Neural cell (in vitro differentiated cells): ENCODE measurements around the gene ARPC5.

ENCODE experiments used
- EP300 ChIP-seq: fragments of 450-650 bp; conservative IDR thresholded peaks from 2 replicates; pipeline ENCODE4 v1.6.1; 2014; ENCODE audit warnings: antibody characterized with exemption, mild to moderate bottlenecking, moderate library complexity; ENCODE audit not compliant: poor library complexity, severe bottlenecking
- EZH2 ChIP-seq: fragments of 200-600, 300-800 bp; shearing (Covaris generic), sonication (generic); IDR thresholded peaks from 2 replicates; pipeline ENCODE4 v1.6.1; 2014; ENCODE audit warnings: antibody characterized with exemption, low read length, borderline replicate concordance, mild to moderate bottlenecking; ENCODE audit not compliant: insufficient read depth, poor library complexity, severe bottlenecking
- MXI1 ChIP-seq: fragments of 450-650 bp; conservative IDR thresholded peaks from 2 replicates; pipeline ENCODE4 v1.6.1; 2014; ENCODE audit warnings: antibody characterized with exemption, mild to moderate bottlenecking; ENCODE audit not compliant: poor library complexity, severe bottlenecking
- POLR2AphosphoS5 ChIP-seq: IDR thresholded peaks from 2 replicates; pipeline ENCODE4 v1.6.1; 2012
- RAD21 ChIP-seq: fragments of 450-650 bp; conservative IDR thresholded peaks from 2 replicates; pipeline ENCODE4 v1.6.1; 2014; ENCODE audit warnings: antibody characterized with exemption, mild to moderate bottlenecking, moderate library complexity
- SMC3 ChIP-seq: fragments of 450-650 bp; conservative IDR thresholded peaks from 2 replicates; pipeline ENCODE4 v1.6.1; 2014; ENCODE audit warnings: antibody characterized with exemption, mild to moderate bottlenecking, moderate library complexity; ENCODE audit not compliant: poor library complexity
- TAF1 ChIP-seq: IDR thresholded peaks from 2 replicates; pipeline ENCODE4 v1.6.1; 2012; ENCODE audit warnings: low read depth
- TF ChIP-seq, protein P1 (sequence below): fragments of 450-650 bp; IDR thresholded peaks from 2 replicates; pipeline ENCODE4 v1.5.1; 2014; ENCODE audit warnings: antibody characterized with exemption, mild to moderate bottlenecking, moderate library complexity; ENCODE audit not compliant: poor library complexity, severe bottlenecking
- TF ChIP-seq, protein P2 (sequence below): IDR thresholded peaks from 2 replicates; pipeline ENCODE4 v1.6.1; 2012; ENCODE audit warnings: borderline replicate concordance

- TF ChIP-seq SMC3: no peak
- no peak for TF ChIP-seq POLR2AphosphoS5
- TF ChIP-seq, protein P1, sequence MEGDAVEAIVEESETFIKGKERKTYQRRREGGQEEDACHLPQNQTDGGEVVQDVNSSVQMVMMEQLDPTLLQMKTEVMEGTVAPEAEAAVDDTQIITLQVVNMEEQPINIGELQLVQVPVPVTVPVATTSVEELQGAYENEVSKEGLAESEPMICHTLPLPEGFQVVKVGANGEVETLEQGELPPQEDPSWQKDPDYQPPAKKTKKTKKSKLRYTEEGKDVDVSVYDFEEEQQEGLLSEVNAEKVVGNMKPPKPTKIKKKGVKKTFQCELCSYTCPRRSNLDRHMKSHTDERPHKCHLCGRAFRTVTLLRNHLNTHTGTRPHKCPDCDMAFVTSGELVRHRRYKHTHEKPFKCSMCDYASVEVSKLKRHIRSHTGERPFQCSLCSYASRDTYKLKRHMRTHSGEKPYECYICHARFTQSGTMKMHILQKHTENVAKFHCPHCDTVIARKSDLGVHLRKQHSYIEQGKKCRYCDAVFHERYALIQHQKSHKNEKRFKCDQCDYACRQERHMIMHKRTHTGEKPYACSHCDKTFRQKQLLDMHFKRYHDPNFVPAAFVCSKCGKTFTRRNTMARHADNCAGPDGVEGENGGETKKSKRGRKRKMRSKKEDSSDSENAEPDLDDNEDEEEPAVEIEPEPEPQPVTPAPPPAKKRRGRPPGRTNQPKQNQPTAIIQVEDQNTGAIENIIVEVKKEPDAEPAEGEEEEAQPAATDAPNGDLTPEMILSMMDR: no peak
- no peak for TF ChIP-seq MXI1
- TF ChIP-seq EZH2: no peak
- TF ChIP-seq RAD21: no peak
- TF ChIP-seq EP300: no peak
- TF ChIP-seq, protein P2, sequence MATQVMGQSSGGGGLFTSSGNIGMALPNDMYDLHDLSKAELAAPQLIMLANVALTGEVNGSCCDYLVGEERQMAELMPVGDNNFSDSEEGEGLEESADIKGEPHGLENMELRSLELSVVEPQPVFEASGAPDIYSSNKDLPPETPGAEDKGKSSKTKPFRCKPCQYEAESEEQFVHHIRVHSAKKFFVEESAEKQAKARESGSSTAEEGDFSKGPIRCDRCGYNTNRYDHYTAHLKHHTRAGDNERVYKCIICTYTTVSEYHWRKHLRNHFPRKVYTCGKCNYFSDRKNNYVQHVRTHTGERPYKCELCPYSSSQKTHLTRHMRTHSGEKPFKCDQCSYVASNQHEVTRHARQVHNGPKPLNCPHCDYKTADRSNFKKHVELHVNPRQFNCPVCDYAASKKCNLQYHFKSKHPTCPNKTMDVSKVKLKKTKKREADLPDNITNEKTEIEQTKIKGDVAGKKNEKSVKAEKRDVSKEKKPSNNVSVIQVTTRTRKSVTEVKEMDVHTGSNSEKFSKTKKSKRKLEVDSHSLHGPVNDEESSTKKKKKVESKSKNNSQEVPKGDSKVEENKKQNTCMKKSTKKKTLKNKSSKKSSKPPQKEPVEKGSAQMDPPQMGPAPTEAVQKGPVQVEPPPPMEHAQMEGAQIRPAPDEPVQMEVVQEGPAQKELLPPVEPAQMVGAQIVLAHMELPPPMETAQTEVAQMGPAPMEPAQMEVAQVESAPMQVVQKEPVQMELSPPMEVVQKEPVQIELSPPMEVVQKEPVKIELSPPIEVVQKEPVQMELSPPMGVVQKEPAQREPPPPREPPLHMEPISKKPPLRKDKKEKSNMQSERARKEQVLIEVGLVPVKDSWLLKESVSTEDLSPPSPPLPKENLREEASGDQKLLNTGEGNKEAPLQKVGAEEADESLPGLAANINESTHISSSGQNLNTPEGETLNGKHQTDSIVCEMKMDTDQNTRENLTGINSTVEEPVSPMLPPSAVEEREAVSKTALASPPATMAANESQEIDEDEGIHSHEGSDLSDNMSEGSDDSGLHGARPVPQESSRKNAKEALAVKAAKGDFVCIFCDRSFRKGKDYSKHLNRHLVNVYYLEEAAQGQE: no peak
- TF ChIP-seq TAF1: no peak
Observed at GRCh38 chr1:183646776-183647175, 11.2 kb upstream of the ARPC5 start.
